Parathyroid adenoma (tissue), 2 donors: ENCODE data around the gene TAB3.
"Not testable (repeated sequence)": the region's sequence is repeated elsewhere in the genome, so short reads cannot be mapped to it uniquely, and the experiment has no call there.

Experiments used
- H2AFZ ChIP-seq: fragments of 300-600 bp; sonication (generic); one replicate; pipeline ENCODE4 v1.7.0; 2017; ENCODE audit warnings: antibody characterized with exemption, mild to moderate bottlenecking
- H3K27ac ChIP-seq: fragments of 300-600 bp; sonication (generic); one replicate; pipeline ENCODE4 v1.7.0; 2017
- H3K27me3 ChIP-seq: fragments of 300-600 bp; sonication (generic); one replicate; pipeline ENCODE4 v1.7.0; 2017; ENCODE audit warnings: low read length; ENCODE audit not compliant: control insufficient read depth, insufficient read depth
- H3K36me3 ChIP-seq: fragments of 300-600 bp; sonication (generic); one replicate; pipeline ENCODE4 v1.7.0; 2017; ENCODE audit warnings: low read length; ENCODE audit not compliant: control insufficient read depth, insufficient read depth
- H3K4me1 ChIP-seq: fragments of 300-600 bp; sonication (generic); one replicate; pipeline ENCODE4 v1.7.0; 2017; ENCODE audit warnings: control low read depth
- H3K4me2 ChIP-seq: fragments of 300-600 bp; sonication (generic); one replicate; pipeline ENCODE4 v1.7.0; 2017; ENCODE audit warnings: low read length
- H3K4me3 ChIP-seq: fragments of 300-600 bp; sonication (generic); one replicate; pipeline ENCODE4 v1.7.0; 2017; ENCODE audit warnings: low read depth, low read length
- H3K79me2 ChIP-seq: fragments of 300-600 bp; sonication (generic); one replicate; pipeline ENCODE4 v1.7.0; 2017; ENCODE audit warnings: control low read depth
- H3K9ac ChIP-seq: fragments of 300-600 bp; sonication (generic); one replicate; pipeline ENCODE4 v1.7.0; 2017; ENCODE audit warnings: mild to moderate bottlenecking
- H3K9me3 ChIP-seq: fragments of 300-600 bp; sonication (generic); one replicate; pipeline ENCODE4 v1.7.0; 2017; ENCODE audit warnings: low read length; ENCODE audit not compliant: control insufficient read depth
- TF ChIP-seq, protein P1 (sequence below): fragments of 300-600 bp; sonication (generic); IDR thresholded peaks from one replicate; pipeline ENCODE4 v1.7.0; 2017; ENCODE audit warnings: antibody characterized with exemption, mild to moderate bottlenecking
- donor health status: primary hyperparathyroidism.

The TAB3 gene

DNA sequence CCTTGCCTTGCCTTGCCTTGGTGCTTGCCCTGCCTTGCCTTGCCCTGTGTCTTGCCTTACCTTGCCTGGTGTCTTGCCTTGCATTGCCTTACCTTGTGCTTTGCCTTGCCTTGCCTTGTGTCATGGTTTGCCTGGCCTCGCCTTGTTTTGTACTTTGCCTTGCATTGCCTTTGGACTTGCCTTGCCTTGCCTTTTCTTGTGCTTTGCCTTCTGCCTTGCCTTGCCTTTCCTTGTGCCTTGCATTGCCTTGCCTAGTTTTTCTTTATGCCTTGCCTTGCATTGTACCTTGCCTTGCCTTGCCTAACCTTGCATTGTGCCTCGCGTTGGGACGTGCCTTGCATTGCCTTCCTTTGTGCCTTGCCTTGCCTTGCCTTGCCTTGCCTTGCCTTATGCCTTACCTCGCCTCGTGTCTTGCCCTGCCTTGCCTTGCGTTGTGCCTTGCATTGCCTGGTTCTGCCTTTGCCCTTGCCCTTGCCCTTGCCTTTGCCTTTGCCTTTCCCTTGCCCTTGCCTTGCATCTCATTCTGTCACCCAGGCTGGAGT, 82.8 kb downstream of the TAB3 start:
- Histone ChIP-seq H3K9me3 (no peaks in the 10 kb centered on the region), H3K79me2 (no peaks in the 10 kb centered on the region), H2AFZ (no peak overlapping the region), H3K27me3 (no peaks in the 10 kb centered on the region), H3K9ac (no peak overlapping the region), H3K4me2 (no peak overlapping the region), H3K36me3 (no peaks in the 10 kb centered on the region), H3K27ac (no peak overlapping the region), H3K4me3 (no peak overlapping the region), H3K4me1 (no peaks in the 10 kb centered on the region)
- TF ChIP-seq, protein P1, sequence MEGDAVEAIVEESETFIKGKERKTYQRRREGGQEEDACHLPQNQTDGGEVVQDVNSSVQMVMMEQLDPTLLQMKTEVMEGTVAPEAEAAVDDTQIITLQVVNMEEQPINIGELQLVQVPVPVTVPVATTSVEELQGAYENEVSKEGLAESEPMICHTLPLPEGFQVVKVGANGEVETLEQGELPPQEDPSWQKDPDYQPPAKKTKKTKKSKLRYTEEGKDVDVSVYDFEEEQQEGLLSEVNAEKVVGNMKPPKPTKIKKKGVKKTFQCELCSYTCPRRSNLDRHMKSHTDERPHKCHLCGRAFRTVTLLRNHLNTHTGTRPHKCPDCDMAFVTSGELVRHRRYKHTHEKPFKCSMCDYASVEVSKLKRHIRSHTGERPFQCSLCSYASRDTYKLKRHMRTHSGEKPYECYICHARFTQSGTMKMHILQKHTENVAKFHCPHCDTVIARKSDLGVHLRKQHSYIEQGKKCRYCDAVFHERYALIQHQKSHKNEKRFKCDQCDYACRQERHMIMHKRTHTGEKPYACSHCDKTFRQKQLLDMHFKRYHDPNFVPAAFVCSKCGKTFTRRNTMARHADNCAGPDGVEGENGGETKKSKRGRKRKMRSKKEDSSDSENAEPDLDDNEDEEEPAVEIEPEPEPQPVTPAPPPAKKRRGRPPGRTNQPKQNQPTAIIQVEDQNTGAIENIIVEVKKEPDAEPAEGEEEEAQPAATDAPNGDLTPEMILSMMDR = no peak

DNA sequence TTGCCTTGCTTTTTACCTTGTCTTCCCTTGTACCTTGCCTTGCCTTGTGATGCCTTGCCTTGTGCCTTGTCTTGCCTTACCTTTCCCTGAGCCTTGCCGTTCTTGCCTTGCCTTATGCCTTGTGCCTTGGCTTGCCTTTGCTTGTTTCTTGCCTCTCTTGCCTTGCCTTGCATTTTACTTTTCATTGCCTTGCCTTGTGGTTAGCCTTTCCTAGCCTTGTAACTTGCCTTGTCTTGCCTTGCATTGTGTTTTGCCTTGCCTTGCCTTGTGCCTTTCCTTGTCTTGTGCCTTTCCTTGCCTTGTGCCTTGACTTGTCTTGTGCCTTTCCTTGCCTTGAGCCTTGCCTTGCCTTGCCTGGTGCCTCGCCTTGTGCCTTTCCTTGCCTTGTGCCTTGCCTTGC, 84.6 kb downstream of the TAB3 start:
- Histone ChIP-seq H3K4me1 (no peaks in the 10 kb centered on the region), H3K4me3 (no peak overlapping the region), H3K36me3 (no peaks in the 10 kb centered on the region), H3K27me3 (no peaks in the 10 kb centered on the region), H3K9ac (no peak overlapping the region), H2AFZ (no peak overlapping the region), H3K4me2 (no peak overlapping the region), H3K27ac (no peak overlapping the region), H3K79me2 (no peaks in the 10 kb centered on the region), H3K9me3 (no peaks in the 10 kb centered on the region)
- TF ChIP-seq, protein P1 = no peak

DNA sequence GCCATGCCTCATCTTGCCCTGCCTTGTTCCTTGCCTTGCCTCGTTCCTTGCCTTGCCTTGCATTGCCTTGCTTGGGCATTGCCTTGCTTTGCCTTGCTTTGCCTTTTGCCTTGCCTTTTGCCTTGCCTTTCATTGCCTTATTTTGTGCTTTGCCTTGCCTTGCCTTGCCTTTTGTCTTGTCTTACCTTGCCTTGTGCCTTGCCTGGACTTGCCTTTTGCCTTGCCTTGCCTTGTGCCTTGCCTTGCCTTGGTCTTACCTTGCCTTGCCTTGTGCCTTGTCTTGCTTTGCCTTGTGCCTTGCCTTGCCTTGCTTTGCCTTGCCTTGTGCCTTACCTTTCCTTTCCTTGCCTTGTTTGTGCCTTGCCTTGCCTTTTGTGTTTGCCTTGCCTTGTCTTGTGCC, 88.2 kb downstream of the TAB3 start:
- Histone ChIP-seq H3K4me2 (no peak overlapping the region), H3K4me1 (no peaks in the 10 kb centered on the region), H3K9me3 (no peaks in the 10 kb centered on the region), H3K27ac (no peak overlapping the region), H3K27me3 (no peaks in the 10 kb centered on the region), H3K9ac (no peak overlapping the region), H3K79me2 (no peaks in the 10 kb centered on the region), H3K4me3 (no peak overlapping the region), H3K36me3 (no peaks in the 10 kb centered on the region), H2AFZ (no peak overlapping the region)
- TF ChIP-seq, protein P1 = no peak

DNA sequence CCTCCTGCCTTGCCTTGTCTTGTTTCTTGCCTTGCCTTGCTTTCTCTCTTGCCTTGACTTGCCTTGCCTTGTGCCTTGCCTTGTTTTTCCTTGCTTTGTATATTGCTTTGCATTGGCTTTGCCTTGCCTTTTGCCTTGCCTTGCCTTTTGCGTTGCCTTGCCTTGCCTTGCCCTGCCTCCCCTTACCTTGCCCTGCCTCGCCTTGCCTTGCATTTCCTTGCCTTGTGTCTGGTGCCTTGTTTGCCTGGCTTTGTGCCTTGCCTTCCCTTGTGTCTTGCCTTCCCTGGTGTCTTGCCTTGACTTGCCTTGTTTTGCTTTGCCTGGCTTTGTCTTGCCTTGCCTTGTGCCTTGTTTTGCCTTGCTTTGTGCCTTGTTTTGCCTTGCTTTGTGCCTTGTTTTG, 89.7 kb downstream of the TAB3 start:
- no peaks in the 10 kb centered on the region for H3K4me1 ChIP-seq
- no peak overlapping the region for H3K4me3 ChIP-seq
- H3K27ac ChIP-seq = no peak overlapping the region
- H3K79me2 ChIP-seq = no peaks in the 10 kb centered on the region
- no peak overlapping the region for H3K9ac ChIP-seq
- TF ChIP-seq, protein P1 = no peak
- H3K9me3 ChIP-seq = no peaks in the 10 kb centered on the region
- no peaks in the 10 kb centered on the region for H3K36me3 ChIP-seq
- H3K27me3 ChIP-seq = no peaks in the 10 kb centered on the region
- H3K4me2 ChIP-seq = no peak overlapping the region
- no peak overlapping the region for H2AFZ ChIP-seq

DNA sequence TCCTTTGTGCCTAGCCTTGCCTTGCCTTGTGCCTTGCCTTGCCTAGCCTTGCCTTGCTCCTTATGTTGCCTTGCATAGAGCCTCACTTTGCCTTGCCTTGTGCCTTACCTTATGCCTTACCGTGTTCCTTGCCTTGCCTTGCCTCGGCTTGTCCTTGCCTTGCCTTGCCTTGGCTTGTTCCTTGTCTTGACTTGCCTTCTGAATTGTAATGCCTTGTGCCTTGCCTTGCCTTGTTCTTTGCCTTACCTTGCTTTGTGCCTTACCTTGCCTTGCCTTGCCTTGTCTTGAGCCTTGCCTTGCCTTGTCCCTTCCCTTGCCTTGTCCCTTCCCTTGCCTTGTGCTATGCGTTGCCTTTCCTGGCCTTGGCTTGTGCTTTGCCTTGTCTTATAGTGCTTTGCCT, 90.2 kb downstream of the TAB3 start:
- Histone ChIP-seq H2AFZ (no peak overlapping the region), H3K79me2 (no peaks in the 10 kb centered on the region), H3K4me3 (no peak overlapping the region), H3K9ac (no peak overlapping the region), H3K27me3 (no peaks in the 10 kb centered on the region), H3K27ac (no peak overlapping the region), H3K4me2 (no peak overlapping the region), H3K9me3 (no peaks in the 10 kb centered on the region), H3K4me1 (no peaks in the 10 kb centered on the region), H3K36me3 (no peaks in the 10 kb centered on the region)
- TF ChIP-seq, protein P1 = no peak

DNA sequence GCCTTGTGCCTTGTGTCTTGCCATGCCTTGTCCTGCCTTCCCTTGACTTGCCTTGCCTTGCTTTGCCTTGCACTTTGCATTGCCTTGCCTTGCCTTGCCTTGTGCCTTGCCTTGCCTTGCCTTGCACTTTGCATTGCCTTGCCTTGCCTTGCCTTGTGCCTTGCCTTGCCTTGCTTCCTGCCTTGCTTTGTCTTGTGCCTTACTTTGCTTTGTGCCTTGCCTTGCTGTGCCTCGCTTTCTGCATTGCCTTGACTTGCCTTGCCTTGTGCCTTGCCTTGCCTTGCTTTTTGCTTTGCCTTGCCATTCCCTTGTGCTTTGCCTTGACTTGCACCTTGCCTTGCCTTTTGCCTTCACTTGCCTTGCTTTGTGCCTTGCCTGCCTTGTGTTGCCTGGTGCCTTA, 91.8 kb downstream of the TAB3 start:
- H3K9ac ChIP-seq, H3K4me2 ChIP-seq, H3K79me2 ChIP-seq, H3K4me3 ChIP-seq, H3K4me1 ChIP-seq, H2AFZ ChIP-seq, H3K36me3 ChIP-seq, H3K9me3 ChIP-seq, H3K27ac ChIP-seq, H3K27me3 ChIP-seq: not testable (repeated sequence)
